ENCODE results near the gene SLC9A3.

SLC9A3 gene

DNA sequence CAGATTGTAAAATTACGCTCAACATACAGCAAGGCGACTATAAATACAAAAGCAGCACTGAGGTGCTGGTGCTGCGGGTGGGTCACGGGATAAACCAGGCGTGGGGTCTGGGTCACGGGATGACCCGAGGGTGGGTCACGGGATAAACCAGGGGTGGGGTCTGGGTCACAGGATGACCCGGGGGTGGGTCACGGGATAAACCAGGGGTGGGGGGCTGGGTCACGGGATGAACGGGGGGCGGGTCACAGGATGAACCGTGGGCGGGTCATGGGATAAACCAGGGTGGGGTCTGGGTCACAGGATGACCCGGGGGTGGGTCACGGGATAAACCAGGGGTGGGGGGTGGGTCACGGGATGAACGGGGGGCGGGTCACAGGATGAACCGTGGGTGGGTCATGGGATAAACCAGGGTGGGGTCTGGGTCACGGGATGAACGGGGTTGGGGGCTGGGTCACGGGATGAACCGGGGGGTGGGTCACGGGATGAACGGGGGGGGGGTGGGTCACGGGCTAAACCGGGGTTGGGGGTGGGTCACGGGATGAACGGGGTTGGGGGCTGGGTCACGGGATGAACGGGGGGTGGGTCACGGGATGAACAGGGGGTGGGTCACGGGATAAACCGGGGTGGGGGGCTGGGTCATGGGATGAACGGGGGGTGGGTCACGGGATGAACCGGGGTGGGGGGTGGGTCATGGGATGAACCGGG, 30.2 kb upstream of the SLC9A3 start:
- DNase-seq: no peak

- DNase-seq: no peak
Measured at GRCh38 chr5:553874-554273, 29.6 kb upstream of the SLC9A3 start.

DNA sequence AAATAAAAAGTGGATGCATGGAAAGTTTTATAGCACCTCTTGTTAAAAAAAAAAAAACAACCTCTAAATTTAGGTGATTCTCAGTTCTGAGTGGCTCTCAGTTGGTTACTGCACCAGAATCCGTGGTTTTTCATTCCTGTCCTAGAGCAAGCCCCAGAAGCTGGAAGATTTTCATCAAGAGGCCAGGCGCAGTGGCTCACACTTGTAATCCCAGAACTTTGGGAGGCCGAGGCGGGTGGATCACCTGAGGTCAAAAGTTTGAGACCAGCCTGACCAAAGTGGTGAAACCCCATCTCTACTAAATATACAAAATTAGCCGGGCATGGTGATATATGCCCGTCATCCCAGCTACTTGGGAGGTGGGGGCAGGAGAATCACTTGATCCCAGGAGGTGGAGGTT, 27.2 kb upstream of the SLC9A3 start:
- DNase-seq: no peak

DNA sequence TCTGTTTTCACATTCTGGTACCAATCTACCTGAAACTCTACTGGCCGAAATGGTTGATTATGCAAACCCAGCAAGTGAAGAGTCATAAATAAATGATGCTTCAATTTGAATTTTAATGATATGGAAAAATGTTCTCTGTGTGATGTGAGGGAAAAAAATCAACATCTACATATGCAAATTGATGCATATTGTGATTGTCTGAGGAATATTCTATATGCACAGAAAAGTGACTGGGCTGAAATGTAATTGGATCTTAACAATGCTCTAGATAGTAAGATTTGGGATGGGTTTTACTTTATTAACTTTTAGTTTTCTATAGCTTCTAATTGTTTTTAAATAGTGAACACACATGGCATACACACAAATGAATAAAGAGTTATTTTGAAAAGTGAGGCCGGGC, 25.0 kb upstream of the SLC9A3 start:
- DNase-seq: no peak

DNA sequence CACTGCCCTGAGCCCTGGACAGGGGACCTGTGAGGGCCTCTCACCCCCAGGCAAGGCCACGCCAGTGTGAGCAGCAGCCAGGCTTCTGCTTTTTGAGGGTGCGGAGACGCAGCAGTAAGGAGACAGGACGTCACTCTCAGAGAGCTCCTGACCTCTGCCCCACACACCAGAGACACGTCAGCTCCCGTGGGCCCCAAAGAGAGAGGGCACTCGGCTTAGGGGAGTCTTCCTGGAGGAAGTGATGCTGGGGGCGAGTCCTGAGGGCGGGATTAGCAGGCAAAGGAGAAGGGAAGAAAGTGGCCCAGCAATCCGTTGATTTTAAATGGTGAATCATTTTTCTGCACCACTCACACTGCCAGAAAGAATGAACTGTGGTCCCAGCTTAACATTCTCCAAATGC, 24.0 kb upstream of the SLC9A3 start:
- DNase-seq: no peak

DNA sequence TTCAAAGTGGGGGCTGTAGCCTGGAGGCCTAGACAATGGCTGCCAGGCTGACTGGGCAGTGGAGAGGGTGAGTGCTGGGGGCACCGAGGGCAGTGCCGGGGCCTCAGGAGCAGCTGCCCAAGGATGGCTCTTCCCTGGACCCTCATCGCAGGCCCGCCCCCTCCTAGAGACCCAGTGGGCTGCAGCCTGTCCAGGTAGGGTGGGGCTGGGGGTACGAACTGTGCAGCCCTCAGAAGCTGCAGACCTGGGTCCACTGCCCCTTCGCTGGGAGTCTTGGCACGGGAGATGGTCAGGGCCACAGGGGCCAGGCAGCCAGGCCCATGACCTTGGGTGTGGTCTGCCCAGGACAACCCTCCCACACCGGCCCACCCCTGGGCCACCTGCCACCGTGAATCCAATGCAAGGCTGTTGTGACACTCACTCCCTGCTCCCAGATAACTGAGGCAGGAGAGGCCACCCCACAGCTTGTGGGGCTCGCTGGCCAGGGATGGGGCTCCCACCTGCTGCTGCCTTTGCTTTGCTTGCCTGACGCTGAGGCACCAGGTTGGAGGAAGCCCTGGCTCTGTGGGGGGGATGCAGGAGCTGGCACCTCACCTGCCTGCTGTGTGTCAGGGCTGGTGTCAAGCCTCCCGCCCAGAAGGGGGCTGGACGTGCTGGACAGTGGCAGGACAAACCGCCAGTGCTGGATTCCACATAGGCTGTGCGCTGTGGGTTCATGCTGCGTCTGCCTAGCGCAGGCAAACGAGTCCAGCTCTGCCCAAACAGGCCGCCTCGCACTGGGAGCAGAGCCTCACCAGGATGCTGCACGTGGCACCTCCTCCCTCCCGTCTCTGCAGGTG, 23.1 kb upstream of the SLC9A3 start:
- DNase-seq: no peak

DNA sequence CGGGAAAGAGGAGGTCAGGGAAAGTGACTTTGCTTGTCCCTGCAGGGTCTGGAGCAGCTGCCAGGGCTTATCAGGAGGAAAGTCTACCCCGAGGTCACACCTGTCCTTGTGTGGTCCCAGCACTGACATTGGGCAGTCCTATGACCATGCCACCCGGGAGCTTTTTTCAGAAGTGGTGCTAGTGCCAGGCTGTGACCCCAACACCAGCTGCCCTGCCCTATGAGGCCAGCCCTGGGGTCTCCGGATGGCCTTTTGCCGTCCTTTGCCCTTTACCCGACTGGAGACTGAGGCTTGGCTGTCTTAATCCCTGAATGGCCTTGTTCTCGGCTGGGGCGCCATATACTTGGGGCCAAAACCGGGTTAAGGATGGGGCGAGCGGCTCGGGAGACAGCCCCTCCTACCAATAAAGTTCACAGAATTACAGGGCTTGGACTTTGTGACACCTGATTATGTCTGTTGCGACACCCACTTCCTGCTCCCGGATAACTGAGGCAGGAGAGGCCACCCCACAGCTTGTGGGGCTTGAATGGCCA, 22.2 kb upstream of the SLC9A3 start:
- no peak for DNase-seq

DNA sequence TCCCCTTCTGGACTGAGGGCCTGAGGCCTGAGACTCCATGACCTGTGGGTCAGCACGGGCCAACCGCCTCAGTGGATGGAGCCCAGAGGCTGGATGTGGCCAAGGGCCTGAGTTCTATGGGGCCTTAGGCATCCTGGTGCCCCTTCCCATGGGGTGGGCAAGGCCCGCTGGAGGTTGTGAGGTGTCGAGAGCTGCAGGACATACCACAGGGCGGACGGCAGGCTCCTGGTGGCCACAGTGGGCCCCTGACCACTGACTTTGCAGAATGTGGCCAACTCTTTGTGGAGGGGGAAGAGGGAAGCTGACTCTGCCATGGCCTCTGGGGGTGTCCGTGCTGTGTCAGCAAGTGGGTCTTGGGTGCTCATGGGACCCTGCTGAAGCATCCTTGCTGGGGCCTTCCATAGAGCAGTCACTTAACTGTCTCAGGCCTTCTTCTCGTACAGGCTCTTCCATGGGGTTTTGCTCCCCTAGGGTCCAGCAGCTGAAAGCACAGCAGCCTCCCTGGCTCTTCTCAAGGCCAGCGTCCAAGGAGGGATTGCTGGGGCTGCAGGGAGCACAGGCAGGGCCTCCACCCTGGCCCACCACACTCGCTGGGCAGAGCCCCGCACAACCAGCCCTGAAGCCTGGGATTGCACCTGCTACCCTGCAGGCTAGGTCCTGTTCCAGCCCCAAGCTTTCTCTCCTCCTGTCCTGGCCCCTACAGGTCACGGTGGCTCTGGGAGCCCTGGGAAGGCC, 21.6 kb upstream of the SLC9A3 start:
- no peak for DNase-seq

GRCh38 chr5:544675-545355, 20.6 kb upstream of the SLC9A3 start:
- no peak for DNase-seq

DNA sequence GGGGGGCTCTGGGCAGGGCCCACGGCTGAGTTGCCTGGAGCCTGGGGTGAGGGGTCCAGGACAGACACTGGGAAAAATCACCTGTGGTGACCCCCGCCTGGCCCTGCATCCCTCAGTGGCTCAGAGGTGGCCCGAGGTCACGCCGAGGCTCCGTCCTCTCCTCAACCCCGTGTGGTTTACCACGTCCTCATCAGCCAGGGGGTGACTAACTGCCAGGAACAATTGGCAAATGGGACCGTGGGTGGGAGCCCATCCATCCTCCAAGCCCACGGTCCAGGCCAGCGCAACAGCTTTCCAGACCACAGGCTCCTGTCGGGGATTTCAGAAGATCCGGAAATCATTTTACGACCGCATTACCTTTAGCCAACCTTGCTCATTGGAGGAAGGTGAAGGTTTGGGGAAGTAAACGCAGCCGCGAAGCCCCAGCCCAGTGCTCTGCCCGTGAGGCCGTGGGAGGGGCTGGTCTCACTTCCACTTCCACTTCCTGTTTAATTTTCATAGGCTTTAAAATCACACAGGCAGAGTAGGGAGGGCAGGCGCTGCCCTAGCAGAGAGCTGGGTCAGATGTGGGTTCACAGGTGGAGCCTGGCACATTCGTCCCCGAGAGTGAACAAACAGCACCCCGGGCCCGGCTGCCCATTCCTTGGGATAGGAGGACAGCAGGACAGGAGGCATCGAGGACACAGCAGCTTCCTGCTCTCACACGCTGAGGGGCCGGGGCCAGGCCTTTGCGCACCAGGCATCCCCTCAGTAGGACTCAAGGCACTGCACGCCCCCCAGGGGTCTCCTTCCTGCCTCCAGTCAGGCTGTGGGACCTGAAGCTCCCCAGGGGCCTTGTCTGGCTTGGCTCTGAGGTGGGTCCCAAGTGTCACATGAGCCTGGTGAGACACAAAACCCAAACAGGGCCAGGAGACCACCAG, 19.8 kb upstream of the SLC9A3 start:
- peak; percentile 39 for DNase-seq

DNA sequence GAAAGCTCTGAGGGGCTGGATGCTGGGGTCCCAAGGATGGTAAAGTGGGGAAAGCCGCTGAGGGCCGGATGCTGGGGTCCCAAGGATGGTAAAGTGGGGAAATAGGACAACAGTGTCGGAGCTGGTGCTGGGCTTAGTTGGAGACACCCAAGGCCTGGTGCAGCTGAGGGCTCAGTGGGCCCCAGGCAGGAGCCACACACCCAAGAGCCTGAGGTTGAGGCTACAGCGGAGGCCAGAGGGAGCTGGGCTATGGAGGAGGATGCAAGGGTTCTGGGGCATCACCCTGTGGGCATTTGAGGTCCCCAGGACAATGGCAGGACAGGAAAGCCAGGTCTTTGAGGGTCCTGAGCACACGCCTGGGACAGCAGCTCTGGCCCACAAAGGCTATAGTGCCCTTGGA, 19.1 kb upstream of the SLC9A3 start:
- DNase-seq: no peak

DNA sequence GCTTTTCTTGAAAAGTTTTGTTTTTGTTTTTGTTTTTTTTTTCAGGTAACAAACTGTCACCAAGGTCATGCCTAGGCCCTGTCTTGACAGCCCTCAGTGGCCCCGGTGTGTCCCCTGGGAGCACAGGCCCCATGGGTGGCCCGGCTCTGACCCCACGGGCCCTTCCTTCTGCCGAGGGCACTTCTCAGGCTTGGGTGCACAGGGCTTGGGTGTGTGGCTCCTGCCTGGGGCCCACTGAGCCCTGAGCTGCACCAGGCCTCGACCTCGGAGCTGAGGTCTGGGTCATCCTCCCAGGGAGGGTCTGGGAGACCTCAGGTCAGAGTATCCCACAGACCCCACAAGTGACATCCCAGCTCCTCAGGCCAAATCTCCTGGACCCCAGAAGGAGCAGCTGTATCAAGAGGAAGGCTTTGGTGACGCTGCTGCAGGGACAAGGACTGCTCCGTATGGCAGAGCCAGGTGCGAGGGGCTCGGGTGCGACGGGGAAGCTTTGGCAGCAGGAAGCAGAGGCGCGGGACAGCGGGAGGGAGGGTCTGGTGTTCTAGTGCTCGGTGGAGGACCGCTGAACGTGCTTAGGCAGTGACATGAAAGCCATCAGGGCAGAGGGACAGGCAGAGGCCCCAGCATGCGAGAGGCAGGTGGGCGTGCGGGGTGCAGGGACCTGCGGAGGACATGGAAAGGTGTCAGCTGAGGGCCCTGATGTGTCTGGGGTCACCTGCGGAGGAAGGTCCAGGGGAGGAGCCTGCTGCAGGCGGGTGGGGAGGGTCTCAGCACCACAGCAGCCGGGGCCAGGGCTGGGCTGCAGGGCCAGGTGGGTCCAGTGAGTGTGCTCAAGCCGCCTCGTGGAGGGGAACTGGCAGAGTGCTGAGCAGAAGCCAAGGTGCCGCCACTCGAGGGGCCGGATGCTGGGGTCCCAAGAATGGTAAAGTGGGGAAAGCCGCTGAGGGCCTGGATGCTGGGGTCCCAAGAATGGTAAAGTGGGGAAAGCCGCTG, 18.4 kb upstream of the SLC9A3 start:
- no peak for DNase-seq

- no peak for DNase-seq
Measured at GRCh38 chr5:541539-542318, 17.5 kb upstream of the SLC9A3 start.

DNA sequence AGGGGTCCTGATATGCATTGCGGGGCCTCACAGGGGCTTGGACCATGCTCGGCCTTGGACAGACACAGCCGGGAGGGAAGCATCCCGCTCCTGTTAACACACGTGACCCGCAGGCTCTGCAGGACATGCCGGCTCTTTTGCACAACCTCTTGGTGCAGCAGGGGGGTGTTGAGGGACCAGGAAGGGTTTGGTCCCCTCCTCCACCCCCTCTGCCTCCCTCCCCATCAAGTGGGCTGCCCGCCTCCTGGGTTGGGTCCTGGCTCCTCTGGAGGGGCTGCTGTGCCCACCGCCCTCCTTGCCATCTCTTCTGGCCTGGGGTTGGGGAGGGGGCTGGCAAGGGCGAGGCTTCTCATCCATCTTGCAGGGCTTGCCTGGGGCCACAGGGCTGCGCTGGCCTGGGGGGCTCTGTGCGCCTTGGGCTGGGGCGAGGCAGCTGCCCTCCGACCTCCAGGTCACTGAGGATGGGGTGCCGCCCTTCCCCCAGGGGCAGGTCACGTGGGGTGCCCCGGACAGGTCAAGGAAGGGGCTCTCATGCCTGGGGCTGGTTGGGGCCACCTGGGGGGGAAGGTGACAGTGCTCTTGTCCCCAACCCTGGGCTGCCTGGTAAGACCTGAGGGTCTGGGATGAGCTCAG, 16.8 kb upstream of the SLC9A3 start:
- no peak for DNase-seq

GRCh38 chr5:540071-540905, 16.0 kb upstream of the SLC9A3 start:
- no peak for DNase-seq

DNA sequence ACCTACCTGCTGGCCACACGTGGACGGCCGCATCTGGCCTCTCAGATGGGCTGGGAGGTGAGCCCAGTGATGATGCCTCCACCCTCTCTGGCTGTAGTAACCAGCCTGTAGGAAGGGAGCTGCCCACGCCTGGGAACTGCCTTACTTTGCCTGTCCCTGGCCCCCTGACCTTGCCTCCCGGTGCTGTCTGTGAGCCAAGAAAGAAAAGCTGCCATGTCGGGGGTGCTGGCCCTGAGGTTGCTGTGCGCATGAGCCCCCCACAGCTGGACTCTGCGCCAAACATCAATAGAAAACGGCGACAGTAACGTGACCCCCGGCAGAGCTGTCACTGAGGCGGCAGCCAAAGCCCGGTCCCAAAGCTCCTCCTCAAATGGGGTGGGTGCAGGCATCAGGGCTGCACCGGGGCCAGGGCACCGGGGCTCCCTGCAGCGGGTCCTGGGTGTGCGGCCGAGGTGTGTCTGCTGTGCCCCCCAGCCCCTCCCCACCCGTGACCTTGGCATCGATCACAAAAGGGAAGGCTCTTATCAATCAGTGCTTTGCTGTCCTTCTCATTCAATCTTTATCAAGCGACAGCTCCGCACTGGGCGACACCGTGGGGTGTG, 15.3 kb upstream of the SLC9A3 start:
- DNase-seq: no peak

GRCh38 chr5:538801-539468, 14.7 kb upstream of the SLC9A3 start:
- no peak for DNase-seq

All from stimulated activated CD4-positive, alpha-beta T cell treated with anti-CD3 and anti-CD28 coated beads, Interleukin-4, amount 100 ng/mL, for 24 hours (primary cell).